Measurements from ENCODE around the gene ATP10A. TPM values are rescaled to one million over a fixed set of nuclear protein-coding genes. Genes with fewer than 3 reads are reported as not detected.

Gene ATP10A
- total and polyA plus RNA-seq, 8 donors, result 1.5 to 15.2 (median 3.2) TPM

- intact Hi-C loops (cut with DNase I; ENCODE audit: low total_unique reads), result no loop called here
- 73 to 84% (median 78%) methylated on average over 8 of the region's 8 CpGs for WGBS, 5 donors
- H3K4me3 ChIP-seq, result no peak overlapping the region
- peaks cover 0 to 40% (median 15%) of the 10 kb centered on the region in 4 donors for H3K36me3 ChIP-seq
- H3K9me3 ChIP-seq, result no peaks in the 10 kb centered on the region
- peak in 1 of 2 donors; percentile 17 for DNase-seq
- no peaks in the 10 kb centered on the region for H3K4me1 ChIP-seq
- H3K27me3 ChIP-seq, result no peaks in the 10 kb centered on the region
- H3K27ac ChIP-seq, result no peak overlapping the region
- TF ChIP-seq POLR2A (IDR thresholded peaks at IDR 0.05) (no peak), POLR2AphosphoS5 (IDR thresholded peaks at IDR 0.05) (no peak), CTCF (IDR thresholded peaks at IDR 0.05) (no peak), EP300 (IDR thresholded peaks at IDR 0.05) (no peak)
Observed at GRCh38 chr15:25721605-25721955, 141.5 kb downstream of the ATP10A start.

GRCh38 chr15:25719101-25719985, 143.8 kb downstream of the ATP10A start:
- TF ChIP-seq CTCF (IDR thresholded peaks at IDR 0.05), result no peak
- no peak for TF ChIP-seq POLR2AphosphoS5 (IDR thresholded peaks at IDR 0.05)
- no peak for TF ChIP-seq POLR2A (IDR thresholded peaks at IDR 0.05)
- TF ChIP-seq EP300 (IDR thresholded peaks at IDR 0.05), result no peak
- H3K27ac ChIP-seq, result no peak overlapping the region
- intact Hi-C loops (cut with DNase I; ENCODE audit: low total_unique reads), result no loop called here
- DNase-seq, result no peak
- H3K36me3 ChIP-seq, result peaks cover 0 to 34% (median 7%) of the 10 kb centered on the region in 4 donors
- 83 to 85% (median 84%) methylated on average over 14 to 18 of the region's 18 CpGs for WGBS, 5 donors
- H3K27me3 ChIP-seq, result no peaks in the 10 kb centered on the region
- no peaks in the 10 kb centered on the region for H3K9me3 ChIP-seq
- no peaks in the 10 kb centered on the region for H3K4me1 ChIP-seq
- no peak overlapping the region for H3K4me3 ChIP-seq

- no peak for DNase-seq
- Histone ChIP-seq H3K27me3 (no peaks in the 10 kb centered on the region), H3K9me3 (no peaks in the 10 kb centered on the region), H3K4me3 (no peak overlapping the region), H3K36me3 (peaks cover 0 to 38% (median 9%) of the 10 kb centered on the region in 4 donors), H3K4me1 (no peaks in the 10 kb centered on the region), H3K27ac (no peak overlapping the region)
- 90 to 96% (median 95%) methylated on average over 8 of the region's 8 CpGs for WGBS, 5 donors
- intact Hi-C loops (cut with DNase I; ENCODE audit: low total_unique reads), result no loop called here
- TF ChIP-seq EP300 (IDR thresholded peaks at IDR 0.05), result no peak
- TF ChIP-seq CTCF (IDR thresholded peaks at IDR 0.05), result no peak
Observed at GRCh38 chr15:25718597-25718996, 144.5 kb downstream of the ATP10A start.

- Histone ChIP-seq H3K36me3 (peaks cover 0 to 42% (median 12%) of the 10 kb centered on the region in 4 donors), H3K9me3 (no peaks in the 10 kb centered on the region), H3K27me3 (no peaks in the 10 kb centered on the region), H3K4me1 (no peaks in the 10 kb centered on the region), H3K4me3 (no peak overlapping the region), H3K27ac (no peak overlapping the region)
- TF ChIP-seq CTCF (IDR thresholded peaks at IDR 0.05) (no peak), POLR2AphosphoS5 (IDR thresholded peaks at IDR 0.05) (no peak), POLR2A (IDR thresholded peaks at IDR 0.05) (no peak), EP300 (IDR thresholded peaks at IDR 0.05) (no peak)
- intact Hi-C loops (cut with DNase I; ENCODE audit: low total_unique reads), result no loop called here
- 87 to 93% (median 92%) methylated on average over 19 to 20 of the region's 20 CpGs for WGBS, 5 donors
- no peak for DNase-seq
Observed at GRCh38 chr15:25718169-25718536, 145.0 kb downstream of the ATP10A start.

Data from stomach (tissue), 9 donors.